ENCODE data around the gene FAM193A. TPM values are rescaled to one million over a fixed set of nuclear protein-coding genes. Genes with fewer than 3 reads are reported as not detected.

FAM193A gene
- total RNA-seq, 1 experiment from 2014 or later, result 13.6 TPM

GRCh38 chr4:2552806-2553205 lies 16.4 kb downstream of the FAM193A start:
- H4K20me1 ChIP-seq (ENCODE audit: low read length), result 0 out of 2 replicates have a peak, but pooled peaks cover 9% of the 10 kb centered on the region
- CTCF ChIA-PET, result no interaction called here
- H3K4me1 ChIP-seq (ENCODE audit: insufficient read depth, low read length), result no peaks in the 10 kb centered on the region
- no peaks in the 10 kb centered on the region for H3K27me3 ChIP-seq (ENCODE audit: low read length)
- no TSS peak for BruUV-seq (replicated peaks)
- H3K9me2 ChIP-seq (replicated peaks; ENCODE audit: low read length), result no peaks in the 10 kb centered on the region
- H3K4me2 ChIP-seq (ENCODE audit: low read length), result no peak overlapping the region
- H3K4me3 ChIP-seq (ENCODE audit: low read length), result no peak overlapping the region
- ATAC-seq (no peak), DNase-seq (no peak)
- POLR2A ChIA-PET (ENCODE audit: unreplicated experiment), result no interaction called here
- no peak overlapping the region for H2AFZ ChIP-seq (ENCODE audit: low read length)
- no peaks in the 10 kb centered on the region for H3F3A ChIP-seq (ENCODE audit: low read length, unreplicated experiment)
- peaks cover 94% of the 10 kb centered on the region for H3K79me2 ChIP-seq (ENCODE audit: low read length)
- no peak overlapping the region for H3K9ac ChIP-seq (ENCODE audit: low read length)
- no peak for TF ChIP-seq CTCF (conservative IDR thresholded peaks at IDR 0.05; ENCODE audit: low read depth, low read length)
- no peak for TF ChIP-seq EZH2phosphoT487 (IDR thresholded peaks at IDR 0.05; ENCODE audit: borderline replicate concordance, low read length)
- TF ChIP-seq EZH2 (IDR thresholded peaks at IDR 0.05; ENCODE audit: low read length, unreplicated experiment), result no peak
- H3K36me3 ChIP-seq (ENCODE audit: low read depth, low read length), result no peaks in the 10 kb centered on the region
- H3K27ac ChIP-seq (ENCODE audit: low read length), result no peak overlapping the region
- intact Hi-C loops (cut with micrococcal nuclease), result no loop called here
- no peaks in the 10 kb centered on the region for H3K9me3 ChIP-seq (ENCODE audit: low read length)

- Histone ChIP-seq H3F3A (ENCODE audit: low read length, unreplicated experiment) (no peaks in the 10 kb centered on the region), H3K27me3 (ENCODE audit: low read length) (no peaks in the 10 kb centered on the region), H3K4me1 (ENCODE audit: insufficient read depth, low read length) (no peaks in the 10 kb centered on the region), H3K36me3 (ENCODE audit: low read depth, low read length) (no peaks in the 10 kb centered on the region), H3K27ac (ENCODE audit: low read length) (no peak overlapping the region), H3K79me2 (ENCODE audit: low read length) (peaks cover 93% of the 10 kb centered on the region), H2AFZ (ENCODE audit: low read length) (no peak overlapping the region), H3K4me2 (ENCODE audit: low read length) (no peak overlapping the region), H3K9ac (ENCODE audit: low read length) (no peak overlapping the region), H4K20me1 (ENCODE audit: low read length) (0 out of 2 replicates have a peak, but pooled peaks cover 4% of the 10 kb centered on the region), H3K9me3 (ENCODE audit: low read length) (no peaks in the 10 kb centered on the region), H3K9me2 (replicated peaks; ENCODE audit: low read length) (no peaks in the 10 kb centered on the region), H3K4me3 (ENCODE audit: low read length) (no peak overlapping the region)
- ChIA-PET POLR2A (ENCODE audit: unreplicated experiment) (no interaction called here), CTCF (no interaction called here)
- BruUV-seq (replicated peaks), result no TSS peak
- TF ChIP-seq EZH2 (IDR thresholded peaks at IDR 0.05; ENCODE audit: low read length, unreplicated experiment) (no peak), EZH2phosphoT487 (IDR thresholded peaks at IDR 0.05; ENCODE audit: borderline replicate concordance, low read length) (no peak), CTCF (conservative IDR thresholded peaks at IDR 0.05; ENCODE audit: low read depth, low read length) (no peak)
- intact Hi-C loops (cut with micrococcal nuclease), result no loop called here
- ATAC-seq (no peak), DNase-seq (no peak)
Measured at GRCh38 chr4:2558301-2558700, 21.9 kb downstream of the FAM193A start.

GRCh38 chr4:2560167-2560566 lies 23.7 kb downstream of the FAM193A start:
- H3K79me2 ChIP-seq (ENCODE audit: low read length), result peaks cover 92% of the 10 kb centered on the region
- H2AFZ ChIP-seq (ENCODE audit: low read length), result no peak overlapping the region
- H3K36me3 ChIP-seq (ENCODE audit: low read depth, low read length), result no peaks in the 10 kb centered on the region
- H3K4me3 ChIP-seq (ENCODE audit: low read length), result no peak overlapping the region
- no peaks in the 10 kb centered on the region for H3K4me1 ChIP-seq (ENCODE audit: insufficient read depth, low read length)
- H3K9ac ChIP-seq (ENCODE audit: low read length), result no peak overlapping the region
- intact Hi-C loops (cut with micrococcal nuclease), result no loop called here
- no peaks in the 10 kb centered on the region for H4K20me1 ChIP-seq (ENCODE audit: low read length)
- ChIA-PET POLR2A (ENCODE audit: unreplicated experiment) (no interaction called here), CTCF (no interaction called here)
- no TSS peak for BruUV-seq (replicated peaks)
- no peak for DNase-seq
- no peak for TF ChIP-seq CTCF (conservative IDR thresholded peaks at IDR 0.05; ENCODE audit: low read depth, low read length)
- no peak for TF ChIP-seq EZH2 (IDR thresholded peaks at IDR 0.05; ENCODE audit: low read length, unreplicated experiment)
- no peak for TF ChIP-seq EZH2phosphoT487 (IDR thresholded peaks at IDR 0.05; ENCODE audit: borderline replicate concordance, low read length)
- no peak for ATAC-seq
- H3F3A ChIP-seq (ENCODE audit: low read length, unreplicated experiment), result no peaks in the 10 kb centered on the region
- no peaks in the 10 kb centered on the region for H3K9me3 ChIP-seq (ENCODE audit: low read length)
- H3K9me2 ChIP-seq (replicated peaks; ENCODE audit: low read length), result no peaks in the 10 kb centered on the region
- no peak overlapping the region for H3K4me2 ChIP-seq (ENCODE audit: low read length)
- no peaks in the 10 kb centered on the region for H3K27me3 ChIP-seq (ENCODE audit: low read length)
- H3K27ac ChIP-seq (ENCODE audit: low read length), result no peak overlapping the region
